ENCODE results near the gene RPL10A.

RPL10A gene

DNA sequence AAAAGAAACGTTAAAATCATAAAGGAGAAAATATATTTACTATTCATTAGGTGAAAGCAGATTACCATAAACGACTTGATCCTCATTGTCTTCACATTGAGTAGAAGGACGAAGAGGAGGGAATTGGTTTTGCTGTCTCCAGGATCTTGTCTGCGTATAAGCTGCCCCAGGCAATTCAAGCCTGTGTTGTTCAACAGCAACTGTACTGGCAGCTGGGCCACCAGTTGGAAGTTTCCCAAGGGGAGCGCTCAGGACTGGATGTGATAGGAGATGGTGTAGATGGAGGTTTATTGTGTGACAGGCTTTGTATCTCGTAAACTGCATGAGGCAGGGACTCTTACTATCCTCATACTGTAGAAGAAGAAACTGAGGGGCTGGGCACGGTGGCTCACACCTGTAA lies 20.0 kb upstream of the RPL10A start:
- DNase-seq (ENCODE audit: low spot score) (no peak), FAIRE-seq (no peak)

DNA sequence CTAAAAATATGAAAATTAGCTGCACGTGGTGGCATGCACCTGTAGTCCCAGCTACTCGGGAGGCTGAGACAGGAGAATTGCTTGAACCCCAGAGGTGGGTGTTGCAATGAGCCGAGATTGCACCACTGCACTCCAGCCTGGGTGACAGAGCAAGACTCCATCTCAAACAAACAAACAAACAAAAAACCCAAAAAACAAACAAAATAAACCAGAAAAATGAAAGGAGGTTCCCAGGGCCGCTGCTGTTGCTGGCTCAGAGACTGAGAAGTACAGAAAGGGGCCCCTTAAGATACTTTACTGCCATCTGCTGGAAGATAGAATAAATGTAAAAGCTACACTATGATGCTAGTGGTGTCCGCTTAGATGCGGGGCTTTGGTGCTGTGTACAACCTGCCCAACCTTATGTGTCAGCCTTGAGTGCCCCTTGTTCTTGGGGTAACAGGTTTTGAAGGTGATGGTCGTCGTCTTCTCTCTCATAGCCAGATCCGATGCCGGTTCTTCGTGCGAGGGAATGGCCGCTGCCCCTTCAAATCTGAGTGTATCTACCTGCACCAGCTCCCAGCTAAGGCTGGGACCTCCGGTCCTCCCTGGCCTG lies 18.8 kb upstream of the RPL10A start:
- no peak for FAIRE-seq
- peak; percentile 53 for DNase-seq (ENCODE audit: low spot score)

DNA sequence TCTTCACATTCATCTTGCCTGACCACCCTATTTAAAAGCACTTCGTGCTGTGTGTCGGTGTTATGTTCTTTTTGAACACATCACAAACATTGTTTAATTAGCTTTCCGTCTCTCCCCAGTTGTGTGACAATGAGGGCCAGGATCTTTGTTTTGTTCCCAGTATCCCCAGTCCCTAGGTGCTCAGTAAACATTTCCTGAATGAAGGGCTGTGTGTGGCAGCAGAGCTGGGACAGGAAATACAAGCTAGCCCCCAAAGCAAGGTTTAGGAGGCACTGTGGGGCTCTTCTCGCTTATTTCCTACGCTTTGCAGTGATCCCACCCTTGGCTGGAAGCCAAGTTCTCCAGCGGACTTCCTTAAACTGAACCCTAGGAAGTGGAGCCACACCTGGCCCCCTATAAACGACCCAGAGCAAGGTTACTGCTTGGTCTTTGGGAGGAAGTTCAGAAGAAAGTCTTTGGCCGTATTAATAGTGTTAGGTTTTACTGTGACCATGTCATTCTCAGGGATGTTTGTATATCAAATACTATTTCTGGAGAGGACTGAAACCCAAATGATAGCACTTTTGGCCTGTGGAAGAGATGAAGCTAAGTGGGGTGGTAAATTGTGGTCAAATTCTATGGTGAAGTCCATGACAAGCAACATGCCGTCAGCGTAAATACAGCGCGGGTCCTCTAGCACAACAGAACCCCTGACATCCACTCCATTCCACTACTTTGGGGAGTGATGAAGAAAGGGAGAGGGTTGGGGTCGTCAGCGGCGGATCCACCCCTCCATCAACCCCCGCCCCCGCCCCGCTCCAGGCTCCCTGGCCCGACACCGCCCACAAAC lies 16.6 kb upstream of the RPL10A start:
- DNase-seq (ENCODE audit: low spot score) (no peak), FAIRE-seq (no peak)

DNA sequence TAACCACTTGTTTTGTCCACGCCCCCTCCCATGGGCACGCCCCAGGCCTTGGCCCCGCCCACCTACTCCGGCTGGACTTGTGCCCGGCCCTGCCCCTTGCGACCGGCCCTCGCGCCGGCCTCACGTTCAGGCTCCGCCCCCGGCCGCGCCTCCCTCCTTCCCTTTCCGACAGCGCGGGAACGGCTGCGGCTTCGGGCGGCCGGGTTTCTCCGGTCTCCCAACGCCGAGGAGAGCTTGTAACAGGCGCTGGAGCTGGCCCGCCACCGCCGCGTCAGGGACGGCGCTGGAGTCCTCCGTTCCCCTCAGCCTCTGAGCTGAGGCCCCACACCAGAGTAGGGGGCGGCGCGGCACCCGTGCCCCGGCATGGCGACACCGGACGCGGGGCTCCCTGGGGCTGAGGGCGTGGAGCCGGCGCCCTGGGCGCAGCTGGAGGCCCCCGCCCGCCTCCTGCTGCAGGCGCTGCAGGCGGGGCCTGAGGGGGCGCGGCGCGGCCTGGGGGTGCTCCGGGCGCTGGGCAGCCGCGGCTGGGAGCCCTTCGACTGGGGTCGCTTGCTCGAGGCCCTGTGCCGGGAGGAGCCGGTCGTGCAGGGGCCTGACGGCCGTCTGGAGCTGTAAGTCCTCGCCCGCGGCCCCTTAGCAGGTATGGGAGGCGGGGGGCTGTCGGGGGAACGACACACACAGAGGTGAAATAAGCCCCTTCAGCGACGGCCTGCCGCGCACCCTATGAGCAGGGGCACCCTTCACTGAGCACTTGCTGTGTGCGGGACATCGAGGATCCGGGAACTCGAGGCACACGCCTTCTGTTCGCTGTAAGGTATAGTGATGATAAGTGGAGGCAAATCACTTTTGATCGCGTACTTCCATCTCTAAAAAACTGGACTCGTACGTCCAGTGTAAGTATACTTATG lies 15.8 kb upstream of the RPL10A start, which contains the start of gene FANCE:
FANCE (plus strand) TSS at position 156 of the 908 bp plus-strand sequence; CDS start at position 364, 208 bp downstream.
- FAIRE-seq (no peak), DNase-seq (ENCODE audit: low spot score) (peak; percentile 58)

DNA sequence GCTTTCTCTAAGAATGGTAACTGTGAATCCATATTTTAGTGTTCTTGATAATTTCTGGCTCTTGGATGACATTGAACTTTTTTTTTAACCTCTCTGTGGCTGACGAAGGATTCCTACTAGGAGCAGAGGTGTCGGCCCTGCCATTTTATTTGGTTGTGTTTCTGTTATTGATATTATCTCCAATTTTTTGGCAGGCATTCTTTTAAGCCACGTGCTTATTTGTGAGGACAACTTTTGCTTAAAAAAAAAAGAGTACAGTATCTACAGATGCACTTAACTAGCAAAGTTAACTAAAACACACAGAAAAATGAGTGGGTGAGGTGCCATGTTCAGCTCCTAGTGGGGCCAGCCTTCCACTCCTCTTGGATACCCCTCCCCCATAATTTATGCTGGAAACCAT lies 15.0 kb upstream of the RPL10A start:
- DNase-seq (ENCODE audit: low spot score) = no peak
- FAIRE-seq = no peak

DNA sequence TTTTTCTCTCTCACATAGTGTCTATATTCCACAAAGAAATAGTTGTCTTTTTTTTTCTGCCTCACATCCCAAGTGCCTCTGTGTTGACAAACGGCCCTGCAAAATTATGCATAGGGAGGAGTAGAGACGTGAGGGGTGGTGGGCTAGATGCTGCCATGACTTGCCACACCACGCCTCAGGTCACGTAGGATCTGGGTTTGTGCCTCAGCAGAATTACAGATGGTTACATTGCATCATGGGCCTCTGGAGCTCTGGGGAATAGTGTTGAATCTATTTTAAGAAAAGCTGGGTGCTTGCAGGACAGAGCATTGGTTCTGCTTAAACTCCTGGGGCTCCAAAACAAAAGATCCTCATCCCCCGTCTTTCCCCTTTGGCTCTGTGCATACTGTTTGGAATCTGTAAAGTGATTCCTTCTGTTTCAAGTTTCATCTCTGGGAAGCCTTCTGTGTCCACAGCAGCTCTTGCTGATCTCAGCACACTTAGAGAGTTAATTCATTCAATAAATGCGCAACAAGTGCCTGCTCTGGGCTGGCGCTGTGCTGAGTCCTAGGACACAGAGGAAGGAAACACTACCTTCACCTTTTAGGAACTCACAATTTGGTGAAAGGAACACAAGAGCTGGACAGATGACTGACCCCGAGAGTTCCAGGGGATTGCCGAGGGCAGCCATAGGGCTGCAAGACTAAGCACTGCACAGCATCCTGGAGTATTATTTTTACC lies 13.7 kb upstream of the RPL10A start:
- DNase-seq (ENCODE audit: low spot score) (no peak), FAIRE-seq (no peak)

DNA sequence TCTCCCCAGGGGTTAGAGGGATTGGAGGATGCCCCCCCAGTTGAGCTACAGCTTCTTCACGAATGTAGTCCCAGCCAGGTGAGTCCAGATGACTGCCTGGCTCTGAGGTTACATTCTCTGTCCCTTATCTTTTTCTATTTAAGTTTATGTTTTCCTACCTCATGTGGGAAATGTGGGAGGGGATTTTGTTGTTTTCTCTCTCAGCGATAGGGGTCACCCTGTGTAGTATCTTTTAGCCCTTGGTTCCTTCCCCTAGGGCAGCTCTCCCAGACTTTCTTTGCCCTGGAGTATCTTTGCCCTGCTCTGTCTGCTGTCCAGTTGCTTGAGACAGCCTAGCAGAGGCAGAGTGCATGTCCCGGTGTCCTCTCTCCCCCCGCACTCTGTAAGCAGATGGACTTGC lies 10.3 kb upstream of the RPL10A start:
- FAIRE-seq = no peak
- DNase-seq (ENCODE audit: low spot score) = no peak

DNA sequence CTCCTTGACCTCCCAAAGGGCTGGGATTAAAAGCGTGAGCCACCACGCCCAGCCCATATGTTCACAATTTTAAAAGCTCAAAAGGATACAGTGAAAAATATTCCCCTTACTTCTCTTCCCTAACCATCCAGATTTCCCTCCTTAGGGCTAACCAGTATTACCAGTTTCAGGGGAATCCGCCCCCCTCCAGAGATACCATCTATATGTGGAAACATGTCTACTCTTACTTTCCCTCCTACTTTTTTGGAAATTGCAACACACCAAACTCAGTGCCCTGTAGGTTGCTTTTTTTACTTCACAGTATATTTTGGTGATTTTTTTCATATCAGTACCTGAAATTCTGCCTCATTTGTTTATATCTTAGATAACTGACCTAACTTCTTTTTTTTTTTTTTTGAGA lies 6.9 kb upstream of the RPL10A start:
- no peak for DNase-seq (ENCODE audit: low spot score)
- no peak for FAIRE-seq

DNA sequence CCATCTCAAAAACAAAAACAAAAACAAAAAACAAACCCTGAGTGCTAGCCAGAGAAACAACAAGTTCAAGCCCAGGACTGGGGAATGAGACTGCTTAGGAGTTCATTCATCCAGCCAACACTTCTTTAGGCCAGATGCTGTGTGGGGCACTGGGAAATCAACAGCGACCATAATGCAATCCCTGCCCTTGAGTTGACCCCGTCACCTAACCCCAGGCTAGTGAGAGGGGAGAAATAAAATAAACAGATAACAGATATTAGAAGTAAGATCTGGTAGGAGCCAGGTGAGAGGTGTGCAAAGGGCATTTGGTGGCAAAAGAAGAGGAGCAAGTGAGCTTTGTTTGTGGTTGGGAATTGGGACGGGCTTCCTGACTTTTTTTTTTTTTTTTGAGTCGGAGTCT lies 4.9 kb upstream of the RPL10A start:
- no peak for FAIRE-seq

DNA sequence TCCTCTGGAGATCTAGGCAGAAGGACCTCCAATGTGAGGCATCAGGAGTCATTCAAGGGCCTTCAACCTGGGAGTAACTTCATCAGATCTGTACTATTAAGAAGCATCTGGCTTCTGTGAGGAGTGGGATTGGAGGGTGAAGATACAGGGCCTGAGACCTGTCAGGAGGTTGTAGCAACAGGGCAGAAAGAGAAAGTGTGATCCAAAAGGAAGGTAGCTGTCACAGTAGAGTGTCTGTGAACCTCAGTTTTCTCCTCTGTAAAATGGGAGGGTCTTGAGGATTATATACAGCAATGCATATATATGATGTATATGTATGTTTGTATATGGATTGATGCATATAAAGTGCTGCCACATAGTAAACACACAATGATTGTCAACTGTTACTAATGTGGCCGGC lies 2.6 kb upstream of the RPL10A start:
- DNase-seq (ENCODE audit: low spot score) (no peak), FAIRE-seq (no peak)

More for the DNA sequence above, 4.9 kb upstream of the RPL10A start:
- no peak for DNase-seq (ENCODE audit: low spot score)

DNA sequence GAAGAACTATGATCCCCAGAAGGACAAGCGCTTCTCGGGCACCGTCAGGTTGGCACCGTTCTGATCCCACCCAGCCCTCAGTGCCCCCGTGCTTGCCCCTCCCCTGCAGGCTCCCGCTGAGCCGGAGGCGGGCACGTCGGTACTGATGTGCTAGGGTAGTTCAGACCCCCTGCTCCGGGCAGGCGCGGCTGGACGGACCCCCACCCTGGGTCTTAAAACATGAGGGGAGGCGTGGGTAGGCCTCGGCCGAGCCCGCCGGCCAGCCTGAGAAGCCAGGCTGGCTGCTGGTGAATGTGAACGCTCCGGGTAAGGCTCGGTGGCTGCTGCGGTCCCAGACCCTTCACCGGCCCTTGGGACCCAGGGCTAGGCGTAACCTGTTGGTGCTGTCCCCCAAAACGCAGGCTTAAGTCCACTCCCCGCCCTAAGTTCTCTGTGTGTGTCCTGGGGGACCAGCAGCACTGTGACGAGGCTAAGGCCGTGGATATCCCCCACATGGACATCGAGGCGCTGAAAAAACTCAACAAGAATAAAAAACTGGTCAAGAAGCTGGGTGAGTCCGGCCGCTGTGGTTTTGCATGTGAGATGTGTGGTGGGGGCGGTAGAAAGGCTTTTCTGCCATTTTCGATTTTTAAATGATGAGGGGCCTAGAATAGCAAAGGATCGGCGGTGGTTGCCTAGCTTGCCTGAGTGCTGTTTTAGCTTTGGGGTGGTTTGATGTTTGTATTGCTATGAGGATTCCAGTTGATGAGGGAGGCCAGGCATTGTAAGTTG lies 964 bp downstream of the RPL10A start:
- FAIRE-seq = no peak
- DNase-seq (ENCODE audit: low spot score) = no peak

DNA sequence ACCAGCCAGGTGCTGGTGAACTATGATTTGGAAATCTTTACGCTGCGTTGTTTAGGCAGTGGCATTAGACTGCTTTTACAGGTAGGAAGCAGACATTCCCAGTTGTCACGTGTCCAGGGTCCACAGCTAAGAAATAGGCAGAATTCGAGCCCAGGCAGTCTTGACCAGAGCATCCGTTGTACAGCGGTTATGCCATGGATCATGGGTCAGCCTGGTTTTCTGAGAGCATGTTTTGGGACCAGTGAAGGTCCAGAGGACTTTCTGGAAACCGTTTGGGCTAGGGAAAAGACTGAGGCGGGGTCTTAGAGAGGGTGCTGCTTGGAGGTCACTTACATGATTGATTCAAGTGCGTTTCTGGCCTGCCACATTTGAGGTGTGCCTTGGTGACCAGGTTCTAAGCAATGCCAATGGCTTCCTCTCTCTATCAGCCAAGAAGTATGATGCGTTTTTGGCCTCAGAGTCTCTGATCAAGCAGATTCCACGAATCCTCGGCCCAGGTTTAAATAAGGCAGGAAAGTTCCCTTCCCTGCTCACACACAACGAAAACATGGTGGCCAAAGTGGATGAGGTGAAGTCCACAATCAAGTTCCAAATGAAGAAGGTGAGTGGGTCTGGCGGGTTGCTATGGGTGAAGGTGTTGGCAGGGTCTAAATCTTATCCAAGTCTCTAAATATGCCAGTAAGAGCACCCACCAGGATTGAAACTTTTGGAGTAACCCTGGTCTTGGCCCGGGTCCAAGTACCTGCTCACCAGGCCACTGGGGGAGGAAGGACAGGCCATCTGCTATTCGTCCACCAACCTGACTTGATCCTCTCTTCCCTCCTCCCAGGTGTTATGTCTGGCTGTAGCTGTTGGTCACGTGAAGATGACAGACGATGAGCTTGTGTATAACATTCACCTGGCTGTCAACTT lies 1.8 kb downstream of the RPL10A start:
- FAIRE-seq (no peak), DNase-seq (ENCODE audit: low spot score) (peak; percentile 18)

DNA sequence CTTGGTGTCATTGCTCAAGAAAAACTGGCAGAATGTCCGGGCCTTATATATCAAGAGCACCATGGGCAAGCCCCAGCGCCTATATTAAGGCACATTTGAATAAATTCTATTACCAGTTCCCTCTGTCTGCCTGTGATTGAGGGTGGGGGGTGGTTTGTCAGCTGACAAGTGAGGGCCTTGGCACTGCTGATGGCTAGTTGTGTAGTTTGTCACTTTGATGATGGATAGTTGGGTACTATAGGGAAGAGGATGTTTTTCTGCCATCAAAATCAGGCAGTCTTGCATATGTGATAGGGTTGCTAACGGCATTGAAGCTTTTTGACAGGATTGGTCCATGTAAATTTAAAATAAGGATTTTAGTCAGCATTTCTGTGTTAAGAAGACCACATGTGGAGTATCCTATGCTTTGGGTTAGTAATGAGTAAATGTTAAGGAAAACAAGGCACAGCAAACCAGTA lies 2.5 kb downstream of the RPL10A start:
- DNase-seq (ENCODE audit: low spot score) (no peak), FAIRE-seq (no peak)

DNA sequence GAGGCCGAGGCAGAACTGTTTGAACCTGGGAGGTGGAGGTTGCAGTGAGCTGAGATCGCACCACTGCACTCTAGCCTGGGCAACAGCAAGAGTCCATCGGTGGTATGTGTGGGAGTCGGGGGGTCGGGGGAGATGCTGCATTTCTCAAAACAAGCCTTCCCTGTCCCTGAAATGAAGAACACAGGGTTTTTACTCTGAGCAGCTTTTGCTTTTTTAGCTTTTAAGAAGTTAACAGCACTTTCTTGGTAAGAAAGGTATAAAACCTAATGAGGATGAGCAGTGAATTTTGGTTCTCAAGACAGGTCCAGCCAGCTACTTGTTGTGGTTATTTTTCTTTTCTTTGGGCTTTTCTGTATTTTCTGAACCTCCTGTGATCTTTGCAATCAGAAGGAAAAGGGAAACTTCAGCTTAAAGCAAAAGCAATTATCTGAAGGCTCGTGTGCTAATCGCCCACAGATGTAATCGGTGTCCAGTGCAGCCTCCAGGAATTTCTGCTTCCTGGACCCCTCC lies 3.7 kb downstream of the RPL10A start:
- DNase-seq (ENCODE audit: low spot score) (no peak), FAIRE-seq (no peak)

DNA sequence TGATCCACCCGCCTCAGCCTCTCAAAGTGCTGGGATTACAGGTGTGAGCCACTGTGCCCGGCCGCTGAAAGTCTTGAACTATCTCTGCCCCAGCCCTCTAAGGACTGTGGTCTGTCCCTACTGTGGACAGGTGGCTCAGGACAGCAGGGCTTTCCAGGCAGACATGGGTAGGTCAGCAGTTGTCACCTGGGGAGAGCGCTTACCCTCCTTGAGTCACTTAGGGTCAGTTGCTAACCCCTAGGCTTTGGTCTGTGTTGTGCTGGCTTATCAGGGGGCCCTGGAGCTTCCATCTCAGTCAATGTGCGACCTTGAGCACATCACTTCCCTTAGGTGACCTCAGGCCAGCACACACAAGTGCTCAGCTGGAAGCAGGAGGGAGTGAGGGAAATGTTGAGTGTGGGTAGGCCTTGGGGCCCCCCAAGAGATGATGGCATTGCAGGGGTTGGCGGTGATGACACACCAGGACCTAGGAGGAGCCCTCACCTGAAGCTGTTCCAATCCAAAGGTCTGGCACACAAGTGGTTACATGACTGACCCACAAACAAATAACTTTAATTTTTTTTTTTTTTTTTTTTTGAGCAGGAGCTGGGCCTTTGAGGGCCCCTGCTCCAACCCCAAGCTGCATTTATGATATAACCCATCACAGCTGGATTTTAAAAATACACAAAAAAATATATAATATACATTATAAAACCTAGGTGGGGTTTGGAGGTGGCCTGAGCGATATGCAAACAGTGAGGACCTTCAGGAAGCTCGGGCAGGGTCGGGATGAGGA lies 5.1 kb downstream of the RPL10A start:
- FAIRE-seq (no peak), DNase-seq (ENCODE audit: low spot score) (peak; percentile 6)

DNA sequence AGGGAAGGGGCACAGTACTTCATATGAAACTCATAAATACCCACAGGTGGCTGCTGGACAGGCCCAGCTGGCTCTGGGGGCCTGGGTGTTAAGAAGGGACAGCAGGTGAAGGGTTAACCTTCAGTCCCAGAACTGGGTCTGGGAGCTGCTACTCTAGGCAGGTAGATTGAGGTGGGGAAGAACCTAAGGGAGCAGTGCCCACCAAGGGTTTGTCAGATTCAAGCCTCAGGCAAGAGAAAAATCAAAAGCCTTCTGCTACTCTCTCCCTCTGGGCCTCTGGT lies 5.6 kb downstream of the RPL10A start:
- no peak for FAIRE-seq
- DNase-seq (ENCODE audit: low spot score) = peak; percentile 10

DNA sequence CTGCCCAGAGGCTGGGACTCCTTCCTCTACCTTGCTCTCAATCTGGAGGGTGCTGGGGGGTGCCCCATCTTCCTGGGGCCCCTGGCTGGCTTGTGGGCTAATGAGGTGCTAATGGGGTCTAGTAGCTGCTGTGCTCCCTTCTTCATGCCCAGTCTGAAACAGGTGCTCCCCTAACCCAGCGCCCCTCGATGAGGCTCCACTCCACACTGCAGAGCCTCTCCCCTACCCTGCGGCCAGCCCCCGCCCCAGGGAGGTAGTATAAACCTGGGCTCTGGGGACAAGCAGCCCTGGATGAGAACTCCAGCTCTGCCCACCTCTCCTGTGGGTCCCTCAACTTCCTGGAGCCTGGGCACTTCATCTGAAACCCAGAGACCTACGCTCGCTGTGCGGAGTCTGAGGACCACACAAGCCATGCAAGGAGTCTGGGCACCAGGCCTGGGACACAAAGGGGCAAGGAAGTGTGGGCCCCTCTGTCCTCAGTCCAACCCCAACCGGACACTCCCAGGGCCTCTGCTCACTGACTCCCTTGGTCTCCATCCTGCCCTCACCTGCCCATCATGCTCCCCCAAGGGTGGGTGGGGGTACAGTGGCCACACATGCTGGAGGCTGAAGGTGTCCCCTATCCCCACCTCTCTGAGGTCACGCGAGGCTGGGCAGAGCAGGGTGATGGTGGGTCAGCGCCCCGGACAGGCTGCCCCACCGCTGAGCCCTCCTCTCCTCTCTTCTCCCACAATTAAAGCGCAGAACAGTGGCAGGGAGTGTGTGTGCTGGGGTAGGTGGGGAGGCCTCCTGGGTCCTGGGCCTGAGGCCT lies 6.1 kb downstream of the RPL10A start:
- DNase-seq (ENCODE audit: low spot score) = no peak
- no peak for FAIRE-seq

Measured in RCC 7860 (cell line).